IMR-90 (cell line): Measurements from ENCODE around the gene ADSS1. TPM values are rescaled to one million over a fixed set of nuclear protein-coding genes. Genes with fewer than 3 reads are reported as not detected.

Experiments used
- ATAC-seq: fragments of 200-7000 bp; cut with Tn5 transposase; 2 replicates; pipeline ENCODE4 v1.9.1; 2020; ENCODE audit warnings: low read depth, mild to moderate bottlenecking, moderate library complexity
- BruUV-seq: library from RNA; stranded (reverse); fragments of 400-500 nt; replicated peaks from 2 replicates; lab custom pipeline; 2021; lab: Mats Ljungman, UMichigan
- CTCF ChIA-PET: fragments of 300-600 bp; formaldehyde crosslinking; extraction: SDS; loops from one replicate; lab custom pipeline; 2021; ENCODE audit warnings: antibody characterized with exemption; lab: Yijun Ruan, JAX
- POLR2A ChIA-PET: fragments of 300-600 bp; sonication (Branson Sonifier 250); formaldehyde crosslinking; loops from one replicate; lab custom pipeline; 2022; ENCODE audit warnings: antibody characterized with exemption; ENCODE audit not compliant: unreplicated experiment; lab: Charles Lee
- DNase-seq: peaks from one replicate; pipeline ENCODE4 v3.0.0; 2013
- H2AFZ ChIP-seq: replicated peaks from 2 replicates; pipeline ENCODE3; 2013; ENCODE audit warnings: low read length, mild to moderate bottlenecking; ENCODE audit not compliant: poor library complexity
- H2AK5ac ChIP-seq: 2 replicates; pipeline ENCODE4 v1.6.1; 2013; ENCODE audit warnings: low read depth, low read length, inconsistent platforms
- H2AK9ac ChIP-seq: replicated peaks from 2 replicates; pipeline ENCODE3; 2013; ENCODE audit warnings: mild to moderate bottlenecking, low read depth, low read length, moderate library complexity; ENCODE audit not compliant: poor library complexity
- H2BK120ac ChIP-seq: 2 replicates; pipeline ENCODE4 v1.6.1; 2013; ENCODE audit warnings: low read depth, low read length, inconsistent platforms
- H2BK15ac ChIP-seq: 3 replicates; pipeline ENCODE4 v1.6.1; 2013; ENCODE audit warnings: low read depth, low read length, inconsistent platforms
- H2BK20ac ChIP-seq: 2 replicates; pipeline ENCODE4 v1.6.1; 2013; ENCODE audit warnings: low read depth, mild to moderate bottlenecking, inconsistent platforms, low read length, moderate library complexity
- H2BK5ac ChIP-seq: 2 replicates; pipeline ENCODE4 v1.6.1; 2013; ENCODE audit warnings: mild to moderate bottlenecking, low read depth, low read length, inconsistent platforms; ENCODE audit not compliant: poor library complexity, severe bottlenecking
- H3K14ac ChIP-seq: replicated peaks from 2 replicates; pipeline ENCODE4 v1.6.1; 2013; ENCODE audit warnings: low read depth, low read length, inconsistent platforms
- H3K18ac ChIP-seq: 2 replicates; pipeline ENCODE4 v1.6.1; 2013; ENCODE audit warnings: low read depth, low read length, control low read depth
- H3K23ac ChIP-seq: 2 replicates; pipeline ENCODE4 v1.6.1; 2013; ENCODE audit warnings: low read depth, low read length, inconsistent platforms
- H3K27ac ChIP-seq: 2 replicates; pipeline ENCODE4 v1.5.1; 2013; ENCODE audit warnings: mild to moderate bottlenecking, control low read depth, low read length; ENCODE audit not compliant: insufficient read depth
- H3K27me3 ChIP-seq: 2 replicates; pipeline ENCODE4 v1.6.1; 2013; ENCODE audit warnings: low read length; ENCODE audit not compliant: control insufficient read depth, insufficient read depth
- H3K36me3 ChIP-seq: 2 replicates; pipeline ENCODE4 v1.6.1; 2013; ENCODE audit warnings: low read length, mixed read lengths; ENCODE audit not compliant: control insufficient read depth, insufficient read depth
- H3K4ac ChIP-seq: 2 replicates; pipeline ENCODE4 v1.6.1; 2013; ENCODE audit warnings: low read depth, low read length, inconsistent platforms
- H3K4me1 ChIP-seq: 2 replicates; pipeline ENCODE4 v1.6.1; 2013; ENCODE audit warnings: low read length, mixed read lengths; ENCODE audit not compliant: control insufficient read depth, insufficient read depth
- H3K4me2 ChIP-seq: 2 replicates; pipeline ENCODE4 v1.6.1; 2013; ENCODE audit warnings: low read depth, mild to moderate bottlenecking, control low read depth, low read length, moderate library complexity
- H3K4me3 ChIP-seq: 2 replicates; pipeline ENCODE4 v1.5.1; 2013; ENCODE audit warnings: low read depth, mild to moderate bottlenecking, control low read depth, low read length, moderate library complexity; ENCODE audit not compliant: insufficient read depth
- H3K56ac ChIP-seq: 2 replicates; pipeline ENCODE4 v1.6.1; 2013; ENCODE audit warnings: low read length, inconsistent platforms; ENCODE audit not compliant: insufficient read depth; ENCODE audit errors: extremely low read depth
- H3K79me1 ChIP-seq, 2 experiments: 2 replicates each; pipeline ENCODE4 v1.6.1; 2013; ENCODE audit warnings: low read length in 2 of 2, inconsistent platforms in 1 of 2, low read depth in 1 of 2
- H3K9ac ChIP-seq: 2 replicates; pipeline ENCODE4 v1.6.1; 2013; ENCODE audit warnings: low read depth, low read length, control low read depth
- H3K9me1 ChIP-seq: 2 replicates; pipeline ENCODE4 v1.6.1; 2013; ENCODE audit warnings: low read length, inconsistent platforms; ENCODE audit not compliant: insufficient read depth
- H3K9me3 ChIP-seq: 2 replicates; pipeline ENCODE4 v1.6.1; 2013; ENCODE audit warnings: low read length; ENCODE audit not compliant: control insufficient read depth, insufficient read depth
- H4K20me1 ChIP-seq: 2 replicates; pipeline ENCODE4 v1.6.1; 2013; ENCODE audit warnings: low read length, inconsistent platforms; ENCODE audit not compliant: insufficient read depth
- H4K5ac ChIP-seq: 2 replicates; pipeline ENCODE4 v1.6.1; 2013; ENCODE audit warnings: mild to moderate bottlenecking, low read depth, low read length, control low read depth
- H4K8ac ChIP-seq, 2 experiments: 2 replicates each; pipeline ENCODE4 v1.6.1; 2013; ENCODE audit warnings: low read depth in 2 of 2, low read length in 2 of 2, control low read depth in 1 of 2, inconsistent platforms in 1 of 2
- H4K91ac ChIP-seq: 2 replicates; pipeline ENCODE4 v1.6.1; 2013; ENCODE audit warnings: low read depth, low read length, inconsistent platforms; ENCODE audit not compliant: insufficient read depth
- CHD1 ChIP-seq: IDR thresholded peaks from 2 replicates; pipeline ENCODE4 v1.6.1; 2012; ENCODE audit warnings: low read depth, low read length, improper control_type of control experiment
- ELK1 ChIP-seq: fragments of 150-350 bp; IDR thresholded peaks from 2 replicates; pipeline ENCODE4 v1.6.1; 2016; ENCODE audit warnings: low read depth, mild to moderate bottlenecking, low read length, moderate library complexity, borderline replicate concordance
- RAD21 ChIP-seq: IDR thresholded peaks from 2 replicates; pipeline ENCODE4 v1.6.1; 2012; ENCODE audit warnings: low read length, improper control_type of control experiment
- SMC3 ChIP-seq: fragments of 150-350 bp; IDR thresholded peaks from 2 replicates; pipeline ENCODE4 v1.6.1; 2016; ENCODE audit warnings: low read depth, mild to moderate bottlenecking, antibody characterized with exemption, low read length, moderate library complexity
- WGBS, 2 experiments: methylation state at CpG; one replicate each; pipeline versions ENCODE4 v1.1.5 to v1.1.7; 2013; ENCODE audit warnings: missing lambda C conversion rate in 2 of 2; ENCODE audit not compliant: insufficient read length in 1 of 2; ENCODE audit errors: extremely low coverage in 2 of 2; 5-methylcytosine and 5-hydroxymethylcytosine counted together
- dilution Hi-C: fragments of 300-500 bp; cut with HindIII; formaldehyde crosslinking; loops from one replicate; pipeline ENCODE4 v1.14.3; 2018; ENCODE audit warnings: low sequenced_read_pairs; ENCODE audit not compliant: unreplicated experiment
- in situ Hi-C: fragments of 300-500 bp; cut with MboI; formaldehyde crosslinking; loops from 3 replicates; pipeline ENCODE4 v1.14.3; 2019; ENCODE audit warnings: low sequenced_read_pairs, inconsistent platforms, mixed read lengths
- intact Hi-C: fragments of 100-400 bp; cut with micrococcal nuclease; formaldehyde crosslinking; loops from 2 replicates; pipeline ENCODE4 v1.10.0; 2022
- polyA plus RNA-seq, 3 experiments: library from polyadenylated mRNA; depleted of rRNA; stranded (reverse); fragments of >200 nt; gene quantifications; 2 replicates each; pipeline ENCODE4 v1.2.3, GENCODE V29; 2012; ENCODE audit warnings: low replicate concordance in 1 of 3
- total RNA-seq: library from RNA; depleted of rRNA; stranded (reverse); fragments of >200 nt; gene quantifications from 2 replicates; pipeline ENCODE4 v1.2.3, GENCODE V29; 2012

Gene ADSS1
- total and polyA plus RNA-seq, 2 of the 4 experiments (the other 2 are of a cell fraction): 1.8 to 5.2 TPM

- no peak for DNase-seq
- Histone ChIP-seq H3K27ac (no peak overlapping the region), H3K4me2 (no peak overlapping the region), H2AK9ac (no peak overlapping the region), H2BK120ac (no peak overlapping the region), H3K4me3 (no peak overlapping the region), H4K91ac (no peak overlapping the region), H3K18ac (no peak overlapping the region), H3K27me3 (no peaks in the 10 kb centered on the region), H4K8ac (no peak overlapping the region), H3K56ac (no peak overlapping the region), H2AFZ (no peak overlapping the region), H3K36me3 (peaks cover 31% of the 10 kb centered on the region), H3K79me1 (peaks cover 13 to 45% of the 10 kb centered on the region in 2 experiments), H2AK5ac (no peak overlapping the region), H2BK20ac (no peak overlapping the region), H3K9me3 (no peaks in the 10 kb centered on the region), H4K20me1 (peaks cover 66% of the 10 kb centered on the region), H3K14ac (no peak overlapping the region), H3K9ac (no peak overlapping the region), H2BK15ac (no peak overlapping the region), H2BK5ac (no peak overlapping the region), H3K4me1 (no peaks in the 10 kb centered on the region), H3K4ac (no peak overlapping the region), H3K23ac (no peak overlapping the region), H4K5ac (no peak overlapping the region), H3K9me1 (no peaks in the 10 kb centered on the region)
- dilution Hi-C loops: no loop called here
- WGBS, 2 experiments: 92% methylated on average over 8 of the region's 20 CpGs; no CpG with 5 or more reads in 1 of the 2 experiments
- ChIA-PET CTCF (interaction anchor here (2.4 kb wide), 1 partner anchor 13 kb away, joined by 6 read pairs; no protein-coding TSS in a partner anchor), POLR2A (no interaction called here)
- no TSS peak for BruUV-seq
- intact Hi-C loops: no loop called here
- TF ChIP-seq CHD1 (no peak), ELK1 (no peak), SMC3 (no peak), RAD21 (no peak)
- in situ Hi-C loops: no loop called here
- ATAC-seq: no peak
Observed at GRCh38 chr14:104781271-104782077, 57.4 kb downstream of the ADSS1 start.
